GM12865 (cell line): Measurements from ENCODE around the gene TTLL4.
"Not testable (repeated sequence)": the region's sequence is repeated elsewhere in the genome, so short reads cannot be mapped to it uniquely, and the experiment has no call there.

ENCODE experiments used
- DNase-seq: peaks from one replicate; pipeline ENCODE4 v3.0.0; 2010; ENCODE audit warnings: low read depth
- H3K4me3 ChIP-seq: 2 replicates; pipeline ENCODE4 v1.5.1; 2011; ENCODE audit warnings: mild to moderate bottlenecking, low read depth, low read length, control low read depth
- TF ChIP-seq, protein P1 (sequence below): IDR thresholded peaks from 2 replicates; pipeline ENCODE4 v1.5.1; 2011; ENCODE audit warnings: low read length, control low read depth, low read depth, inconsistent platforms; ENCODE audit not compliant: insufficient read depth; ENCODE audit errors: missing control alignments

Gene TTLL4

GRCh38 chr2:218761795-218762194 is 51.2 kb downstream of the TTLL4 start:
- no peak overlapping the region for H3K4me3 ChIP-seq
- no peak for DNase-seq
- TF ChIP-seq, protein P1, sequence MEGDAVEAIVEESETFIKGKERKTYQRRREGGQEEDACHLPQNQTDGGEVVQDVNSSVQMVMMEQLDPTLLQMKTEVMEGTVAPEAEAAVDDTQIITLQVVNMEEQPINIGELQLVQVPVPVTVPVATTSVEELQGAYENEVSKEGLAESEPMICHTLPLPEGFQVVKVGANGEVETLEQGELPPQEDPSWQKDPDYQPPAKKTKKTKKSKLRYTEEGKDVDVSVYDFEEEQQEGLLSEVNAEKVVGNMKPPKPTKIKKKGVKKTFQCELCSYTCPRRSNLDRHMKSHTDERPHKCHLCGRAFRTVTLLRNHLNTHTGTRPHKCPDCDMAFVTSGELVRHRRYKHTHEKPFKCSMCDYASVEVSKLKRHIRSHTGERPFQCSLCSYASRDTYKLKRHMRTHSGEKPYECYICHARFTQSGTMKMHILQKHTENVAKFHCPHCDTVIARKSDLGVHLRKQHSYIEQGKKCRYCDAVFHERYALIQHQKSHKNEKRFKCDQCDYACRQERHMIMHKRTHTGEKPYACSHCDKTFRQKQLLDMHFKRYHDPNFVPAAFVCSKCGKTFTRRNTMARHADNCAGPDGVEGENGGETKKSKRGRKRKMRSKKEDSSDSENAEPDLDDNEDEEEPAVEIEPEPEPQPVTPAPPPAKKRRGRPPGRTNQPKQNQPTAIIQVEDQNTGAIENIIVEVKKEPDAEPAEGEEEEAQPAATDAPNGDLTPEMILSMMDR, result no peak

DNA sequence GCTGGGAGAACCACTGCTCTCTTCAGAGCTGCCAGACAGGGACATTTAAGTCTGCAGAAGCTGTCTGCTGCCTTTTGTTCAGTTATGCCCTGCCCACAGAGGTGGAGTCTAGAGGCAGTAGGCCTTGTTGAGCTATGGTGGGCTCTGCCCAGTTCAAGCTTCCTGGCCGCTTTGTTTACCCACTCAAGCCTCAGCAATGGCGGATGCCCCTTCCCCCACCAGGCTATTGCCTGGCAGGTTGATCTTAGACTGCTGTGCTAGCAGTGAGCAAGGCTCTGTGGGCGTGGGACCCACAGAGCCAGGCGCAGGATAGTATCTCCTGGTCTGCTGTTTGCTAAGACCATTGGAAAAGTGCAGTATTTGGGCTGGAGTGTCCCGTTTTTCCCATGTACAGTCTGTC is 62.1 kb downstream of the TTLL4 start:
- DNase-seq, H3K4me3 ChIP-seq: not testable (repeated sequence)

- no peak for DNase-seq
- H3K4me3 ChIP-seq, result no peak overlapping the region
- TF ChIP-seq, protein P1, result no peak
Observed at GRCh38 chr2:218773881-218774280, 63.2 kb downstream of the TTLL4 start.

GRCh38 chr2:218776488-218776887 is 65.9 kb downstream of the TTLL4 start:
- TF ChIP-seq, protein P1, result no peak
- H3K4me3 ChIP-seq, result no peak overlapping the region
- DNase-seq, result no peak

DNA sequence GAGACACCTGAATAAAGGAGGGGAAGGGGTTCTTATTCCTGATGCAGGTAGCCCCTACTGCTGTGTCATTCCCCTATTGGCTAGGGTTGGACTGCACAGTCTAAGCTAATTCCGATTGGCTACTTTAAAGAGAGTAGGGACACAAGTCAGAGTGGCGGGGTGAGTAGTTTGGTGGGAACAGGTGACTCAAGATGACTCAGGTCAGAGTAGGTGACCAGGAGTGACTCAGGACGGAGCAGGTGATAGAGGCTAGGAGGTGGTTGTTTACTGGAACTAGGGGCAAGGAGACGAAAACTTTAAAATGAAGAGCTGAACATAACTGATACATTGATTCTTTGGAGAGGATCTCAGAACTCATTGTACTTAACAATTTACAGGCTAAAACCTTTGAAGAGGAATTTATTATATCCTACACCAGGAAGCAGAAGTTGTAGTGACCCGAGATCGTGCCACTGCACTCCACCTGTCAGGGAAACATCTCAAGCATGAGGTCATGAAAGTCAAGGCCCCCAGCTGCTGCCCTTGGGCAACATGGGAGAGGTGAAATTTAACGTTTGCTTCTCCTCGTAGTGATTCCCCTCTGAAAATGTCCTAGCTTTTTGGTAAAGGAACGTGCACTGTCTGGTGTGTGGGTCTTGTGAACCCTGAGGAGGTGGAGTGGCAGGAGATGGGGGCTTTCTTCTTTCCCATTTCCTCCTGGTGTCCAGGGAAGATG is 66.8 kb downstream of the TTLL4 start:
- DNase-seq, result no peak
- TF ChIP-seq, protein P1, result no peak
- H3K4me3 ChIP-seq, result no peak overlapping the region

- no peak overlapping the region for H3K4me3 ChIP-seq
- DNase-seq, result no peak
- TF ChIP-seq, protein P1, result no peak
Observed at GRCh38 chr2:218780046-218780445, 69.4 kb downstream of the TTLL4 start.

- TF ChIP-seq, protein P1, result no peak
- no peak for DNase-seq
- H3K4me3 ChIP-seq, result no peak overlapping the region
Observed at GRCh38 chr2:218780851-218781690, 70.4 kb downstream of the TTLL4 start.
